Transverse colon (tissue), 4 donors: Measurements from ENCODE around the gene DOLK. TPM values are rescaled to one million over a fixed set of nuclear protein-coding genes. Genes with fewer than 3 reads are reported as not detected.

Experiments
- DNase-seq: peaks from one replicate; pipeline ENCODE4 v3.0.0-alpha.2; 2019
- H3K27ac ChIP-seq, 4 donors: fragments of 200-600 bp; sonication (generic); 2 replicates each; pipeline ENCODE4 v1.5.1; 2016 to 2018; ENCODE audit warnings: inconsistent platforms in 4 of 4
- H3K27me3 ChIP-seq: fragments of 200-600 bp; sonication (generic); 2 replicates; pipeline ENCODE4 v1.5.1; 2017; ENCODE audit warnings: inconsistent platforms
- H3K36me3 ChIP-seq, 4 donors: fragments of 200-600 bp; sonication (generic); 2 replicates each; pipeline ENCODE4 v1.5.1; 2017 to 2019; ENCODE audit warnings: inconsistent platforms in 4 of 4
- H3K4me1 ChIP-seq, 4 donors: fragments of 200-600 bp; sonication (generic); 2 replicates each; pipeline ENCODE4 v1.5.1; 2017 to 2020; ENCODE audit warnings: inconsistent platforms in 4 of 4
- H3K4me3 ChIP-seq, 4 donors: fragments of 200-600 bp; sonication (generic); 1 replicate in 1 of 4; 2 replicates in 3 of 4; pipeline versions ENCODE4 v1.5.1 to v1.6.1; 2017 to 2019; ENCODE audit warnings: inconsistent platforms in 4 of 4
- H3K9me3 ChIP-seq, 2 donors: fragments of 200-600 bp; sonication (generic); 2 replicates each; pipeline ENCODE4 v1.5.1; 2017 to 2019; ENCODE audit warnings: inconsistent platforms in 2 of 2
- CTCF ChIP-seq, 5 experiments: fragments of 200-600 bp in 3 of 5; fragments of 450-650 bp in 2 of 5; sonication (generic) in 3 of 5; IDR thresholded peaks; 1 replicate in 2 of 5; 2 replicates in 3 of 5; pipeline ENCODE4 v1.5.1; 2016 to 2017; ENCODE audit warnings: antibody characterized with exemption in 5 of 5, inconsistent platforms in 3 of 5, mild to moderate bottlenecking in 2 of 5, moderate library complexity in 1 of 5
- EP300 ChIP-seq: sonication (generic); formaldehyde crosslinking; IDR thresholded peaks from one replicate; pipeline ENCODE4 v1.6.1; 2017; ENCODE audit warnings: antibody characterized with exemption, low read depth
- POLR2A ChIP-seq: fragments of 450-650 bp; IDR thresholded peaks from one replicate; pipeline ENCODE4 v1.6.1; 2016; ENCODE audit warnings: antibody characterized with exemption, mild to moderate bottlenecking, moderate library complexity
- POLR2AphosphoS5 ChIP-seq, 3 donors: sonication (generic); formaldehyde crosslinking; IDR thresholded peaks; one replicate each; pipeline ENCODE4 v1.6.1; 2016; ENCODE audit warnings: antibody characterized with exemption in 3 of 3
- WGBS, 2 donors: methylation state at CpG; one replicate each; pipeline ENCODE4 v1.1.5; 2018; ENCODE audit warnings: low coverage in 1 of 2; 5-methylcytosine and 5-hydroxymethylcytosine counted together
- in situ Hi-C, 4 donors: fragments of 200-750 bp; cut with MboI; loops; one replicate each; pipeline versions ENCODE4 v1.15.0 to v1.15.1; 2017; ENCODE audit warnings: low sequenced_read_pairs in 3 of 4, low pct_ligation_motif_present in 1 of 4, low pct_unique_long_range_greater_than_20kb in 1 of 4
- intact Hi-C: fragments of 100-400 bp; cut with DNase I; formaldehyde crosslinking; loops from one replicate; pipeline ENCODE4 v1.15.1; 2023; ENCODE audit warnings: low total_unique reads
- total RNA-seq, 4 donors: library from RNA; depleted of rRNA; stranded (reverse); fragments of >200 nt; gene quantifications; one replicate each; pipeline ENCODE4 v1.1.0, GENCODE V29; 2016

Gene DOLK
- total RNA-seq, 4 donors from 2014 or later, result 9.2 to 20.6 (median 11.7) TPM

- H3K9me3 ChIP-seq, result no peaks in the 10 kb centered on the region
- TF ChIP-seq POLR2A (no peak), CTCF (IDR thresholded peaks at IDR 0.05) (no peak), POLR2AphosphoS5 (IDR thresholded peaks at IDR 0.05) (no peak), EP300 (no peak)
- in situ Hi-C loops (loop anchor here in 1 of 4 donors (25.0 kb wide), 1 partner anchor 374 kb away; no protein-coding TSS in a partner anchor), intact Hi-C loops (no loop called here)
- H3K27ac ChIP-seq, result no peak overlapping the region
- no peak overlapping the region for H3K4me3 ChIP-seq
- WGBS, 2 donors, result 93 to 100% methylated on average over 1 to 5 of the region's 5 CpGs
- H3K27me3 ChIP-seq, result no peaks in the 10 kb centered on the region
- no peak for DNase-seq
- peaks cover 0 to 45% (median 17%) of the 10 kb centered on the region in 4 donors for H3K36me3 ChIP-seq
- H3K4me1 ChIP-seq, result no peaks in the 10 kb centered on the region
Measured at GRCh38 chr9:128986671-128987070, 39.3 kb upstream of the DOLK start.

GRCh38 chr9:128983536-128983935 is 36.1 kb upstream of the DOLK start:
- Histone ChIP-seq H3K36me3 (peaks cover 0 to 67% (median 29%) of the 10 kb centered on the region in 4 donors), H3K27ac (no peak overlapping the region), H3K4me1 (no peaks in the 10 kb centered on the region), H3K4me3 (no peak overlapping the region), H3K27me3 (no peaks in the 10 kb centered on the region), H3K9me3 (no peaks in the 10 kb centered on the region)
- intact Hi-C loops (no loop called here), in situ Hi-C loops (loop anchor here in 1 of 4 donors (25.0 kb wide), 1 partner anchor 371 kb away; no protein-coding TSS in a partner anchor)
- TF ChIP-seq EP300, result no peak
- no peak for TF ChIP-seq CTCF (IDR thresholded peaks at IDR 0.05)
- TF ChIP-seq POLR2A, result no peak
- no peak for TF ChIP-seq POLR2AphosphoS5 (IDR thresholded peaks at IDR 0.05)
- DNase-seq, result no peak
- 95 to 98% methylated on average over 6 to 8 of the region's 8 CpGs for WGBS, 2 donors

GRCh38 chr9:128979111-128979510 is 31.7 kb upstream of the DOLK start:
- in situ Hi-C loops, result loop anchor here in 1 of 4 donors (25.0 kb wide), 1 partner anchor 367 kb away; no protein-coding TSS in a partner anchor
- Histone ChIP-seq H3K4me3 (no peak overlapping the region), H3K27me3 (no peaks in the 10 kb centered on the region), H3K27ac (no peak overlapping the region), H3K36me3 (peaks cover 0 to 68% (median 31%) of the 10 kb centered on the region in 4 donors), H3K4me1 (no peaks in the 10 kb centered on the region), H3K9me3 (no peaks in the 10 kb centered on the region)
- TF ChIP-seq POLR2A (no peak), POLR2AphosphoS5 (IDR thresholded peaks at IDR 0.05) (no peak), EP300 (no peak), CTCF (IDR thresholded peaks at IDR 0.05) (no peak)
- intact Hi-C loops, result no loop called here
- WGBS, 2 donors, result 94 to 100% methylated on average over 3 of the region's 3 CpGs
- no peak for DNase-seq

GRCh38 chr9:128972956-128973355 is 25.6 kb upstream of the DOLK start:
- Histone ChIP-seq H3K27ac (no peak overlapping the region), H3K4me1 (no peaks in the 10 kb centered on the region), H3K36me3 (peaks cover 0 to 53% (median 22%) of the 10 kb centered on the region in 4 donors), H3K27me3 (no peaks in the 10 kb centered on the region), H3K4me3 (no peak overlapping the region), H3K9me3 (no peaks in the 10 kb centered on the region)
- TF ChIP-seq CTCF (IDR thresholded peaks at IDR 0.05) (no peak), EP300 (no peak), POLR2A (no peak), POLR2AphosphoS5 (IDR thresholded peaks at IDR 0.05) (no peak)
- in situ Hi-C loops, result no loop called here
- intact Hi-C loops, result no loop called here
- no peak for DNase-seq
- WGBS, 2 donors, result 87 to 100% methylated on average over 2 to 4 of the region's 4 CpGs
